Astrocyte (in vitro differentiated cells and primary cell): ENCODE results near the gene EFNA2.

Experiments used
- CTCF ChIP-seq: IDR thresholded peaks from 2 replicates; pipeline ENCODE4 v1.5.1; 2011; ENCODE audit warnings: low read depth, mild to moderate bottlenecking, inconsistent platforms, low read length, moderate library complexity; ENCODE audit not compliant: insufficient read depth
- EZH2 ChIP-seq: IDR thresholded peaks from 2 replicates; pipeline ENCODE4 v1.6.1; 2012; ENCODE audit warnings: mild to moderate bottlenecking, low read length, inconsistent platforms; ENCODE audit not compliant: insufficient read depth

DNA sequence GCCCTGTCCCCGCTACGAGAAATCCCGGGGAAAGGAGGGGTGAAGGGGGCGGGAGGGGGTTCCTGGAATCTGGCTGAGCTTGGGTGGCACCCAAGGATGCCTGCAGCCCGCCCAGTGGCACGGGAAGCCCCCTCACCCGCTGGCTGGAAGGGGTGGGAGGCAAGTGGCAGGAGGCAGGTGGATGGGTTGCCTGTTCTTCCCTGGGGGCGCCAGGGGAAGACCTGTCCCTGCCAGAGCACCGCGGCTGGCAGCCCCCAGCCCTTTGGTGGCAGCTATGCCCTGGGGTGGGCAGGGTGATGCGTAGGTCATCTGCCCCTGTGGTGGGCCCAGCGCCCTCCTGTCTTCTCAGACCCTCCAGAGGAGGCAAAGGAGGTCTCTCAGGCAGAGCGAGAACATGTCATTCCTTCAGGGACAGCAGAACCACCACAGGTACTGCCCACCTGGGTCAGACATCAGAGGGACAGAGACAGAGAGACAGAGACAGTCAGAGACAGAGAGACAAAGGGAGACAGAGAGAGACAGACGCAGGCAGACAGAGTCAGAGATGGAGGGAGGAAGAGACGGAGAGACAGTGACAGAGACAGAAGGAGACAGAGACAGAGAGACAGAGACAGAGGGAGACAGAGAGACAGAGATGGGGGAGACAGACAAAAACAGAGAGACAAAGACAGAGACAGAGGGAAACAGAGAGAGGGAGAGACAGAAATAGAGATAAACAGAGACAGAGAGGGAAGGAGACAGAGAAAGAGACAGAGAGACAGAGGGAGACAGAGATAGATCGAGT is 36.7 kb downstream of the EFNA2 start:
- TF ChIP-seq CTCF: no peak
- no peak for TF ChIP-seq EZH2
